K562 (cell line): ENCODE results near the gene IL11. TPM values are rescaled to one million over a fixed set of nuclear protein-coding genes. Genes with fewer than 3 reads are reported as not detected.
A peak's percentile ranks its signal among the peaks of the same experiment; 100 is the strongest.

Source experiments
- ATAC-seq: fragments of 200-7000 bp; cut with Tn5 transposase; 3 replicates; pipeline ENCODE4 v1.9.1; 2020; ENCODE audit warnings: moderate library complexity
- BruUV-seq: library from RNA; stranded (reverse); fragments of 400-500 nt; replicated peaks from 2 replicates; lab custom pipeline; 2021; lab: Mats Ljungman, UMichigan
- CTCF ChIA-PET: fragments of 300-600 bp; formaldehyde crosslinking; extraction: SDS; loops from one replicate; lab custom pipeline; 2021; ENCODE audit warnings: low intra/inter-chr PET ratio; lab: Yijun Ruan, JAX
- POLR2A ChIA-PET: fragments of 300-600, 350-650 bp; sonication (Branson Sonifier 250); formaldehyde crosslinking; extraction: SDS; loops from one replicate; lab custom pipeline; 2021; ENCODE audit warnings: antibody characterized with exemption, inconsistent platforms; lab: Yijun Ruan, JAX
- DNase-seq, 4 experiments: peaks; one replicate each; pipeline versions ENCODE4 v3.0.0 to v3.0.0-alpha.2; 2011 to 2018; ENCODE audit warnings: low spot score in 3 of 4, mixed read lengths in 3 of 4; ENCODE audit errors: extremely low read depth in 1 of 4
- FAIRE-seq: peaks from 2 replicates; lab custom pipeline; 2011; peaks lifted over from hg19 to GRCh38; lab: Jason Lieb, UNC
- H2AFZ ChIP-seq: 2 replicates; pipeline ENCODE4 v1.6.0; 2011; ENCODE audit warnings: low read depth, low read length, control low read depth, inconsistent platforms
- H3K27ac ChIP-seq: fragments of 200-600 bp; 3 replicates; pipeline ENCODE4 v1.8.0; 2011; ENCODE audit warnings: low read depth, mild to moderate bottlenecking, control low read depth, inconsistent platforms, low read length, moderate library complexity, mixed read lengths; ENCODE audit errors: extremely low read depth
- H3K27me3 ChIP-seq, 2 experiments: fragments of 300-600 bp in 1 of 2; 2 replicates in 1 of 2; 3 replicates in 1 of 2; pipeline versions ENCODE4 v1.6.0 to v1.8.0; 2011; ENCODE audit warnings: inconsistent platforms in 2 of 2, low read length in 2 of 2, mild to moderate bottlenecking in 1 of 2, mixed read lengths in 1 of 2, moderate library complexity in 1 of 2; ENCODE audit not compliant: control insufficient read depth in 2 of 2, insufficient read depth in 2 of 2
- H3K36me3 ChIP-seq: fragments of 300-600 bp; 3 replicates; pipeline ENCODE4 v1.8.0; 2011; ENCODE audit warnings: mild to moderate bottlenecking, low read length, inconsistent platforms; ENCODE audit not compliant: control insufficient read depth, insufficient read depth
- H3K4me1 ChIP-seq, 2 experiments: fragments of 200-600 bp in 1 of 2; replicated peaks in 1 of 2; 2 replicates in 1 of 2; 3 replicates in 1 of 2; pipeline versions ENCODE4 v1.5.1 to v1.8.0; 2011; ENCODE audit warnings: inconsistent platforms in 2 of 2, low read length in 2 of 2, mild to moderate bottlenecking in 1 of 2, mixed read lengths in 1 of 2, moderate library complexity in 1 of 2; ENCODE audit not compliant: control insufficient read depth in 2 of 2, insufficient read depth in 2 of 2
- H3K4me2 ChIP-seq: 2 replicates; pipeline ENCODE4 v1.6.1; 2011; ENCODE audit warnings: low read length, control low read depth, inconsistent platforms, mixed read lengths; ENCODE audit not compliant: insufficient read depth
- H3K4me3 ChIP-seq: fragments of 200-600 bp; sonication (generic), shearing (Covaris generic); 2 replicates; pipeline ENCODE4 v1.5.1; 2016; ENCODE audit warnings: control low read depth, inconsistent platforms
- H3K79me2 ChIP-seq: fragments of 200-600 bp; 3 replicates; pipeline ENCODE4 v1.8.0; 2011; ENCODE audit warnings: low read length, inconsistent platforms; ENCODE audit not compliant: control insufficient read depth, insufficient read depth
- H3K9ac ChIP-seq, 2 experiments: 2 replicates each; pipeline versions ENCODE4 v1.6.0 to v1.6.1; 2011; ENCODE audit warnings: low read depth in 2 of 2, low read length in 2 of 2, control low read depth in 1 of 2, inconsistent platforms in 1 of 2, mild to moderate bottlenecking in 1 of 2, mixed read lengths in 1 of 2; ENCODE audit not compliant: insufficient read depth in 1 of 2
- H3K9me1 ChIP-seq: one replicate; pipeline ENCODE4 v1.6.0; 2011; ENCODE audit warnings: inconsistent platforms, mild to moderate bottlenecking, low read length, moderate library complexity; ENCODE audit not compliant: control insufficient read depth, insufficient read depth
- H3K9me3 ChIP-seq: replicated peaks from 2 replicates; pipeline ENCODE4 v1.5.1; 2011; ENCODE audit warnings: low read depth, low read length, inconsistent platforms; ENCODE audit not compliant: control insufficient read depth, insufficient read depth
- H4K20me1 ChIP-seq: replicated peaks from 2 replicates; pipeline ENCODE4 v1.6.1; 2011; ENCODE audit warnings: low read length, inconsistent platforms, mixed read lengths; ENCODE audit not compliant: control insufficient read depth, insufficient read depth
- MTF1 ChIP-seq: fragments of 250-450 bp; sonication (Bioruptor Pico); IDR thresholded peaks from 2 replicates; pipeline ENCODE4 v1.9.0; 2021; ENCODE audit warnings: moderate library complexity, mild to moderate bottlenecking, inconsistent platforms, borderline replicate concordance
- NFXL1 ChIP-seq: fragments of 450-650 bp; formaldehyde crosslinking; IDR thresholded peaks from 2 replicates; pipeline ENCODE4 v1.4.0; 2021; ENCODE audit warnings: mild to moderate bottlenecking
- TCF7L2 ChIP-seq: fragments of 150-350 bp; IDR thresholded peaks from 2 replicates; pipeline ENCODE4 v1.6.1; 2016; ENCODE audit warnings: low read depth, mild to moderate bottlenecking, low read length, moderate library complexity
- ZBTB7A ChIP-seq: IDR thresholded peaks from 2 replicates; pipeline ENCODE4 v1.6.1; 2011; ENCODE audit warnings: low read depth, mild to moderate bottlenecking, low read length, moderate library complexity, borderline replicate concordance; ENCODE audit not compliant: control insufficient read depth
- WGBS: fragments of 100-300 bp; shearing (Covaris generic); methylation state at CpG from one replicate; pipeline ENCODE4 v1.1.6; 2016; ENCODE audit warnings: low coverage, mixed read lengths; ENCODE audit not compliant: insufficient coverage; ENCODE audit errors: missing lambda C conversion rate; 5-methylcytosine and 5-hydroxymethylcytosine counted together
- in situ Hi-C: fragments of 300-500 bp; cut with MboI; formaldehyde crosslinking; loops from 4 replicates; pipeline ENCODE4 v1.15.0; 2018; ENCODE audit warnings: inconsistent platforms, mixed read lengths
- intact Hi-C: fragments of 100-400 bp; cut with micrococcal nuclease; formaldehyde crosslinking; loops from 2 replicates; pipeline ENCODE4 v1.14.2; 2022
- polyA plus RNA-seq, 8 experiments: library from polyadenylated mRNA; depleted of rRNA in 4 of 8; stranded (reverse) in 5 of 8; unstranded in 3 of 8; fragments of >200 nt; fragmentation: Nextera tagmentation in 2 of 8; fragmentation: Illumina TruSeq in 1 of 8; extraction: Ambion mirVana in 2 of 8; extraction: Trizol in 1 of 8; gene quantifications; 2 replicates each; pipeline versions ENCODE4 v1.2.1 to v1.2.3, GENCODE V29; 2011 to 2014; ENCODE audit warnings: inconsistent platforms in 1 of 8, missing spikeins in 1 of 8
- total RNA-seq, 7 experiments: library from RNA; depleted of rRNA in 6 of 7; stranded (reverse); fragments of >200 nt in 6 of 7; fragmentation: Illumina TruSeq in 2 of 7; extraction: Trizol in 2 of 7; gene quantifications; 2 replicates each; pipeline versions ENCODE4 v1.2.1 to v1.2.3, GENCODE V29; 2011 to 2021; ENCODE audit warnings: low replicate concordance in 1 of 7

IL11 gene
- total and polyA plus RNA-seq, 9 of the 15 experiments (the other 6 are each of a cell fraction or from before 2014, with no cell fraction given) = 0.04 to 0.42 (median 0.06) TPM; not detected in 6

- in situ Hi-C loops (no loop called here), intact Hi-C loops (no loop called here)
- TF ChIP-seq NFXL1 (no peak), MTF1 (no peak), ZBTB7A (peak; percentile 22; the same call in 1 of the 2 replicates), TCF7L2 (no peak)
- FAIRE-seq (no peak), ATAC-seq (no peak), DNase-seq (no peak)
- ChIA-PET CTCF (no interaction called here), POLR2A (interaction anchor here (1.0 kb wide), 1 partner anchor 9 kb away, joined by 3 read pairs; the partner anchor contains the start of gene IL11)
- no peak overlapping the region for H2AFZ ChIP-seq
- no peak overlapping the region for H3K4me3 ChIP-seq
- H3K4me2 ChIP-seq = no peak overlapping the region
- no peaks in the 10 kb centered on the region for H3K9me1 ChIP-seq
- BruUV-seq = no TSS peak
- 76% methylated on average over 13 of the region's 16 CpGs for WGBS
- no peak overlapping the region for H3K9ac ChIP-seq
- H3K79me2 ChIP-seq = no peaks in the 10 kb centered on the region
- H3K4me1 ChIP-seq = peaks cover 0 to 52% of the 10 kb centered on the region in 2 experiments; a peak in 2 of 5 replicates
- H3K27me3 ChIP-seq = peaks cover 5 to 15% of the 10 kb centered on the region in 2 experiments; a peak in 3 of 5 replicates
- no peaks in the 10 kb centered on the region for H3K9me3 ChIP-seq
- H3K27ac ChIP-seq = no peak overlapping the region
- H3K36me3 ChIP-seq = no peaks in the 10 kb centered on the region
- no peaks in the 10 kb centered on the region for H4K20me1 ChIP-seq
These were observed 9.4 kb downstream of the IL11 start for GRCh38 chr19:55360902-55361301.
